A673 (cell line): ENCODE measurements around the gene RBSN. TPM values are rescaled to one million over a fixed set of nuclear protein-coding genes. Genes with fewer than 3 reads are reported as not detected.

Experiments
- BruUV-seq: library from RNA; stranded (reverse); fragments of 400-500 nt; replicated peaks from 2 replicates; lab custom pipeline; 2021; lab: Mats Ljungman, UMichigan
- CTCF ChIA-PET: fragments of 300-600 bp; sonication (Branson Sonifier 250); formaldehyde crosslinking; loops from one replicate; lab custom pipeline; 2022; ENCODE audit warnings: antibody characterized with exemption; lab: Charles Lee
- POLR2A ChIA-PET: fragments of 300-600 bp; sonication (Branson Sonifier 250); formaldehyde crosslinking; loops from one replicate; lab custom pipeline; 2022; ENCODE audit warnings: antibody characterized with exemption; ENCODE audit not compliant: low non-redundant PET; lab: Charles Lee
- DNase-seq: peaks from one replicate; pipeline ENCODE4 v3.0.0-alpha.2; 2015; ENCODE audit warnings: low spot score
- H3K27ac ChIP-seq: fragments of 200-600 bp; sonication (generic); 2 replicates; pipeline ENCODE4 v1.5.1; 2016; ENCODE audit warnings: mixed run types, low read depth, mild to moderate bottlenecking, mixed read lengths, antibody characterized with exemption, low read length; ENCODE audit not compliant: poor library complexity, severe bottlenecking
- H3K27me3 ChIP-seq: fragments of 200-600 bp; sonication (generic); replicated peaks from 2 replicates; pipeline ENCODE4 v1.6.1; 2017; ENCODE audit warnings: mixed run types, low read depth, mild to moderate bottlenecking, mixed read lengths, antibody characterized with exemption, low read length; ENCODE audit not compliant: insufficient read depth, poor library complexity
- H3K36me3 ChIP-seq: fragments of 200-600 bp; sonication (generic); 2 replicates; pipeline ENCODE4 v1.6.1; 2016; ENCODE audit warnings: mixed run types, mild to moderate bottlenecking, mixed read lengths, antibody characterized with exemption, low read length; ENCODE audit not compliant: insufficient read depth, poor library complexity, severe bottlenecking
- H3K4me1 ChIP-seq: fragments of 200-600 bp; sonication (generic); 2 replicates; pipeline ENCODE4 v1.6.1; 2017; ENCODE audit warnings: mixed run types, mild to moderate bottlenecking, mixed read lengths, antibody characterized with exemption, low read length; ENCODE audit not compliant: insufficient read depth, poor library complexity, severe bottlenecking
- H3K4me3 ChIP-seq: fragments of 200-600 bp; sonication (generic); 2 replicates; pipeline ENCODE4 v1.5.1; 2016; ENCODE audit warnings: low read depth, mixed run types, mild to moderate bottlenecking, mixed read lengths, low read length; ENCODE audit not compliant: poor library complexity, severe bottlenecking
- H3K9me3 ChIP-seq: fragments of 200-600 bp; sonication (generic); 2 replicates; pipeline ENCODE4 v1.6.1; 2016; ENCODE audit warnings: mixed run types, low read depth, mild to moderate bottlenecking, mixed read lengths, antibody characterized with exemption, low read length; ENCODE audit not compliant: poor library complexity, severe bottlenecking
- CTCF ChIP-seq: fragments of 300-800, 200-600 bp; sonication (generic); conservative IDR thresholded peaks from 2 replicates; pipeline ENCODE4 v1.5.1; 2017; ENCODE audit warnings: low read depth, mild to moderate bottlenecking, antibody characterized with exemption, low read length, moderate library complexity, mixed read lengths
- EZH2 ChIP-seq: fragments of 200-600 bp; sonication (generic); IDR thresholded peaks from 2 replicates; pipeline ENCODE4 v1.6.1; 2017; ENCODE audit warnings: borderline replicate concordance, low read depth, mild to moderate bottlenecking, mixed read lengths, antibody characterized with exemption, low read length; ENCODE audit not compliant: poor library complexity, severe bottlenecking
- intact Hi-C: fragments of 100-400 bp; cut with micrococcal nuclease; formaldehyde crosslinking; loops from one replicate; pipeline ENCODE4 v1.10.0; 2022; ENCODE audit not compliant: unreplicated experiment
- total RNA-seq: library from RNA; stranded (reverse); gene quantifications from 2 replicates; pipeline ENCODE4 v1.2.3, GENCODE V29; 2021

RBSN gene
- total RNA-seq, 1 experiment from 2014 or later: 31.2 TPM

GRCh38 chr3:15033103-15033502 is 65.8 kb downstream of the RBSN start:
- no peaks in the 10 kb centered on the region for H3K4me1 ChIP-seq
- no peaks in the 10 kb centered on the region for H3K9me3 ChIP-seq
- no peak for DNase-seq
- no TSS peak for BruUV-seq
- peaks cover 82% of the 10 kb centered on the region for H3K36me3 ChIP-seq
- H3K27me3 ChIP-seq: no peaks in the 10 kb centered on the region
- intact Hi-C loops: no loop called here
- H3K4me3 ChIP-seq: no peak overlapping the region
- no peak overlapping the region for H3K27ac ChIP-seq
- CTCF ChIA-PET: no interaction called here
- TF ChIP-seq EZH2: no peak
- no peak for TF ChIP-seq CTCF
- POLR2A ChIA-PET: no interaction called here

- CTCF ChIA-PET: no interaction called here
- peaks cover 79% of the 10 kb centered on the region for H3K36me3 ChIP-seq
- no TSS peak for BruUV-seq
Measured at GRCh38 chr3:15032650-15033049, 66.3 kb downstream of the RBSN start.

GRCh38 chr3:15029625-15030024 is 69.3 kb downstream of the RBSN start:
- Histone ChIP-seq H3K4me1 (no peaks in the 10 kb centered on the region), H3K4me3 (no peak overlapping the region), H3K36me3 (peaks cover 72% of the 10 kb centered on the region), H3K27ac (no peak overlapping the region), H3K27me3 (no peaks in the 10 kb centered on the region), H3K9me3 (no peaks in the 10 kb centered on the region)
- intact Hi-C loops: no loop called here
- TF ChIP-seq CTCF (no peak), EZH2 (no peak)
- ChIA-PET POLR2A (no interaction called here), CTCF (no interaction called here)
- no peak for DNase-seq
- BruUV-seq: no TSS peak

More at GRCh38 chr3:15032650-15033049, 66.3 kb downstream of the RBSN start:
- intact Hi-C loops: no loop called here
- POLR2A ChIA-PET: no interaction called here
- Histone ChIP-seq H3K4me1 (no peaks in the 10 kb centered on the region), H3K27me3 (no peaks in the 10 kb centered on the region), H3K27ac (no peak overlapping the region), H3K9me3 (no peaks in the 10 kb centered on the region), H3K4me3 (no peak overlapping the region)
- no peak for DNase-seq
- TF ChIP-seq CTCF (no peak), EZH2 (no peak)
